Measurements from ENCODE around the gene KIF6. TPM values are rescaled to one million over a fixed set of nuclear protein-coding genes. Genes with fewer than 3 reads are reported as not detected.

Gene KIF6
- total RNA-seq, 1 experiment from 2014 or later = not detected

GRCh38 chr6:39375405-39375804, 349.8 kb downstream of the KIF6 start:
- H3K79me2 ChIP-seq (ENCODE audit: insufficient read depth, low read length) = no peaks in the 10 kb centered on the region
- BruUV-seq (replicated peaks) = no TSS peak
- peaks cover 56% of the 10 kb centered on the region for H3K27me3 ChIP-seq (ENCODE audit: insufficient read depth, low read length)
- POLR2A ChIA-PET = no interaction called here
- CTCF ChIA-PET = interaction anchor here (2.0 kb wide), 1 partner anchor 13 kb away, joined by 4 read pairs; no protein-coding TSS in a partner anchor
- intact Hi-C loops (cut with micrococcal nuclease) = no loop called here
- H3K9me2 ChIP-seq (ENCODE audit: insufficient read depth) = no peaks in the 10 kb centered on the region
- RAD21 ChIA-PET (ENCODE audit: low non-redundant PET in 1 of 2, low total read pairs in 2 of 2, uncharacterized antibody in 2 of 2, unreplicated experiment in 2 of 2) = no interaction called here
- no peak overlapping the region for H3K27ac ChIP-seq (ENCODE audit: low read depth, low read length)
- no peak overlapping the region for H3K9ac ChIP-seq (ENCODE audit: low read length)
- DNase-seq (ENCODE audit: low read depth, low spot score) (no peak), ATAC-seq (no peak)
- H3K9me3 ChIP-seq (ENCODE audit: control insufficient read depth in 1 of 2, insufficient read depth in 1 of 2, low read depth in 1 of 2, low read length in 2 of 2) = no peaks in the 10 kb centered on the region
- H3K4me3 ChIP-seq (replicated peaks in 1 of 2; ENCODE audit: low read depth in 1 of 2, low read length in 2 of 2) = no peak overlapping the region
- no peaks in the 10 kb centered on the region for H4K20me1 ChIP-seq (ENCODE audit: insufficient read depth)
- H2AFZ ChIP-seq (ENCODE audit: low read depth, low read length, poor library complexity, severe bottlenecking) = no peak overlapping the region
- no peak overlapping the region for H3K4me2 ChIP-seq (ENCODE audit: low read length)
- TF ChIP-seq ZBTB33 (IDR thresholded peaks at IDR 0.05; ENCODE audit: extremely low read depth, insufficient replicate concordance, low read length) = no peak
- no peaks in the 10 kb centered on the region for H3K4me1 ChIP-seq (ENCODE audit: control insufficient read depth in 1 of 2, insufficient read depth in 2 of 2, low read length in 2 of 2)
- H3K36me3 ChIP-seq (ENCODE audit: control insufficient read depth in 1 of 2, insufficient read depth in 2 of 2, low read length in 2 of 2) = no peaks in the 10 kb centered on the region

DNA sequence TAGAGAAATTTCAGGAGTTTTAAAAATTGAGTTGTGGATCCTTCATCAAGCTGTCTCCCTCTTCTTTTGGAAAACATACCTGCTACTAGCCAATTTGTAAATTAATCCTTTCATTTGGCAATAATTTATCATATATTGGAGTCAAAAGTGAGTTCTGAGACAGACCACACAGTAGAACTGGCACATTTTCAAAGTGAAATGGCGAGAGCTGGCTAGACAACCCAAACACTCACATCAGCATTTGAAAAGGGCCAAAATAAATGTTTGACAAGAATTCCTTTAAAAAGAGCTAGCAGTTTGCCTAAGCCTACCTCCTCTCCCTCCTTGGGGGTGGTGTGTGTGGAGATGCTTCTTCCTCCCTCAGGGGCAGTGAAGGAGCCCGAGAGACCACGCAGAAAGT, 354.8 kb downstream of the KIF6 start:
- RAD21 ChIA-PET (ENCODE audit: low non-redundant PET in 1 of 2, low total read pairs in 2 of 2, uncharacterized antibody in 2 of 2, unreplicated experiment in 2 of 2) = no interaction called here
- Histone ChIP-seq H3K27me3 (ENCODE audit: insufficient read depth, low read length) (peaks cover 30% of the 10 kb centered on the region), H2AFZ (ENCODE audit: low read depth, low read length, poor library complexity, severe bottlenecking) (no peak overlapping the region), H3K79me2 (ENCODE audit: insufficient read depth, low read length) (no peaks in the 10 kb centered on the region), H3K36me3 (ENCODE audit: control insufficient read depth in 1 of 2, insufficient read depth in 2 of 2, low read length in 2 of 2) (no peaks in the 10 kb centered on the region), H3K4me1 (ENCODE audit: control insufficient read depth in 1 of 2, insufficient read depth in 2 of 2, low read length in 2 of 2) (peaks cover 0 to 3% of the 10 kb centered on the region in 2 experiments; a peak in 2 of 4 replicates), H3K4me2 (ENCODE audit: low read length) (no peak overlapping the region), H3K27ac (ENCODE audit: low read depth, low read length) (no peak overlapping the region), H3K9ac (ENCODE audit: low read length) (no peak overlapping the region), H3K9me3 (ENCODE audit: control insufficient read depth in 1 of 2, insufficient read depth in 1 of 2, low read depth in 1 of 2, low read length in 2 of 2) (no peaks in the 10 kb centered on the region), H4K20me1 (ENCODE audit: insufficient read depth) (no peaks in the 10 kb centered on the region), H3K9me2 (ENCODE audit: insufficient read depth) (no peaks in the 10 kb centered on the region), H3K4me3 (replicated peaks in 1 of 2; ENCODE audit: low read depth in 1 of 2, low read length in 2 of 2) (no peak overlapping the region)
- DNase-seq (ENCODE audit: low read depth, low spot score) = no peak
- no peak for TF ChIP-seq TCF7L2 (IDR thresholded peaks at IDR 0.05; ENCODE audit: borderline replicate concordance, extremely low read depth, insufficient read depth, insufficient read length)
- intact Hi-C loops (cut with micrococcal nuclease) = no loop called here
- no TSS peak for BruUV-seq (replicated peaks)
- ATAC-seq = no peak
- POLR2A ChIA-PET = no interaction called here
- CTCF ChIA-PET = interaction anchor here (0.9 to 1.2 kb wide), 2 partner anchors 8 kb away, joined by 3 to 5 read pairs; no protein-coding TSS in a partner anchor
